ENCODE measurements around the gene DSCAML1.

Gene DSCAML1

DNA sequence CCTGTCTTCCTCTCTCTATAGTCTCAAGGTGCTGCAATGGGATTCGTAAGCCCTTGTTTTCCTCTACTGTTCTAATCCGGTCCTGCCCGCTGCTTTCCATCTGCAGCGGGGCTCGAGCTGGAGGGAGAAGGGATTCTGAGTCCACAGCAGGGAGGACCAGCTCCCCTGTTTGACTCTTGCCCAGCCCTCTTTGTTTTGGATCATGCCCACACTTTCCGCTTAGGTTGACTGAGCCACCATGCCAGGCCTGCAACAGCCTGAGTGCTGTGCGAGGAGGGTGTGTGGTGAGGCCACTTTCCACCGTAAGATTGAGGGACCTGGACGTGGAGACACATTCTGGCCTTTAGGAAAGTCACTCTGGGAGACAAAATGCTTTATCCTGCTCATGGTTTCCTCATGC, 411.1 kb downstream of the DSCAML1 start:
- no peak for DNase-seq

DNA sequence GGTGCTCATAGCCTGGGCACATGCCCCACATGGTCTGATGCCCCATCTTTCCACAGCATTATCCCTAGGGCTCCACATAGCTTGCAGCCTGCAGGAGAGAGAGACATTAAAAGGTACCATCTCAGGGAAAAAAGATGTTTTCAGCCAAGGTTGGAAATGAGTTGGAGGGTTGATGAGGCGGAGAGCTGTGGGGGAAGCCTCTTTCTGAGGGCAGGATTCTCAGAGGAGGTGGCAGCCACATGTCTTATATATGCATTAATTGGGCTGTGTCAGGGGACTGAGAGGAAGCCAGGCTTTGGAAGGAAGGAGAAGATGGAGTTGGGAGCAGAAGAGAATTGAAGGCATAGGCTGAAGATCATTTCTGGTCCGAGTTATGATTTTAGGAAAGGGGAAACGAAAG, 411.5 kb downstream of the DSCAML1 start:
- DNase-seq = no peak

DNA sequence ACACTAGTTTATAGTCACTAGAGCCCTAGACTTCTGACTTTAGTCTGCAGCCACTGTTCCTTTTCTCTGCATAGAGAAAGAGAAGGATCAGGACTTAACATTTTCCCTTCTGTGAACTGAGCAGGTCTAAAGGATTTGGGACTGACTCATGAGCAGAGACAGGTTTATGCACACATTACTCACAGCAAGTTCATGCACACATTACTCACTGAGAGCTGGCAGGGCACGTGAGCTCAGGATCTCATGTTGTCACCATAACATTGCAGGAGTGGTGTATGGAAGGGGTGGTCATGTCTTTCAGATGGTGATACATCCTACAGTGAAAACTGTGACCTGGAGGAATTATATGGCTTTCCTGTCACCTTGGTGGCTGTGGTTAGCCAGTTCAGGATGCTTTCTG, 413.0 kb downstream of the DSCAML1 start:
- DNase-seq = no peak

DNA sequence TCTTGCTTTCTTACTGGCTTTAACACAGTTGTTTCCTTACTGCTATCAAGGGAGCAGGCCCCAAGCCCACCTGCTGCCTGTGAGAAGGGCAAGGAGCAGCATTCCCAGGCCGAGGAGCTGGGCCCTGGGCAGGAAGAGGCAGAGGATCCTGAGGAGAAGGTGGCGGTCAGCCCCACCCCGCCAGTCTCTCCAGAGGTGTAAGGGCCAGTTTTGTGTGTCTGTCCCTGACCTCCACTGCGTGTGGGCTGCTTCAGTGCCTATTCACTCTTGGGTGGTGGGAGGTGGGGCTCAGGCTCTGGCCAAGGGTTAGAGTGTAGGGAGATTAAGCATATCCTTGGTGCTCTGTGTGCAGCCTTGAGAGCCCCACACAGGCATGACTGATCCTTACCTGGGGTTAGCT, 414.3 kb downstream of the DSCAML1 start:
- DNase-seq = no peak

DNA sequence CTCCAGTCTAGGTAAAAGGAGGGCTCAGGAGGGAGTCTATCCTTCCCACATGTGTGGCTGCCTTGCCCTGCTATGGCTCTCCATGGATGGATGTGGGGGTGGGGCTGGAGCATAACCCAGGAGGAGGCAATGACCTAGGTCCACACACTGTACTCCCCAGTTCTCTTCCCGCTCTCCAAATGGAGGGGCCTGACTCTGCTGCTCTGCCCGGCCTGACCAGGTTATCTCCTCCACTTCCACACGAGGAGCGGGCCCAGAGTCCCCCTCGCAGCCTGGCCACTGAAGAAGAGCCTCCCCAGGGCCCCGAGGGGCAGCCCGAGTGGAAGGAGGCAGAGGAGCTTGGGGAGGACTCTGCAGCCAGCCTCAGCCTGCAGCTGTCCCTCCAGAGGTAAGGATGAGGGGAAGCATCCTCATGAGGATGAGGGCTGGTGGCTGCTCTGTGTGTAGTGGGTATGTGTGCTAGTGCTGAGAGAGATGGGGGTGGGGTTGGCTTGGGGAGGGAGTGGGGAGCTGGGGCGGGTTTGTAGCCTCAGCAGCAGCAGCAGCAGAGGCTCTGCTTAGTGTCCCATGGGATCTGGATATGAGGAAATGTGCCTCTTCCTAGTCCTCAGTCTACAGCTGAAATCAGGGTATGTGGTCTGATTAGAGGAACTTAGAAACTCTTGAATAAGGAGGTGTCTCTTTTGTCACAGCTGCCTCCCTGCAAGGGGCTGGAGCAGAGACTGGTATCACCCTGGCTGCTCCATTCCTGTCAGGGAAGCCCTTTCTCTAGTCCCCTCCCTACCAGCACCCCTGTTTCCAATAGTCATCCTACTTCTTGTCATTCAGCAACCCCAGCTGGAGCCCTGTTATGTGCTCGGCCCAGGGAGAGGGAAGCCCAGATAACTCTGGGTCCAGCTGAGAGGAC, 415.3 kb downstream of the DSCAML1 start:
- DNase-seq = no peak

DNA sequence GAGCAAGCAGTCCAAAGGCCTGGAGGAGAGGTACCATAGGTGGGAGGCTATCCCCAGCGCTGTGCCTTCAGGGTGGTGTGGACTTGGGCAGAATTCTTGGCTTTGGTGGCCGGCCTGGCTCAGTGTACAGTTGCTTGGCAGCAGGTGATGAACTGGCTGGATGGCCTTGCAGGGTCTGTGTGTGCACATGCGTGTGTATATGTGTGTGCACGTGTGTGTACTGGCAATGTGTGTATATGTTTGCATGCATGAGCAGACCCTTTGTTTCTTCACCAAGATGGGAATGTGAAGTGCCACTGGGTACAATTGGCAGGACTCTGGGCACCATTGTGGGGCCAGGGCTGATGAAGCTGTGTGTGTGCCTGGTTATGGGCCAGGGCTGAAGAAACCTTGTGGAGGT, 416.3 kb downstream of the DSCAML1 start:
- no peak for DNase-seq

DNA sequence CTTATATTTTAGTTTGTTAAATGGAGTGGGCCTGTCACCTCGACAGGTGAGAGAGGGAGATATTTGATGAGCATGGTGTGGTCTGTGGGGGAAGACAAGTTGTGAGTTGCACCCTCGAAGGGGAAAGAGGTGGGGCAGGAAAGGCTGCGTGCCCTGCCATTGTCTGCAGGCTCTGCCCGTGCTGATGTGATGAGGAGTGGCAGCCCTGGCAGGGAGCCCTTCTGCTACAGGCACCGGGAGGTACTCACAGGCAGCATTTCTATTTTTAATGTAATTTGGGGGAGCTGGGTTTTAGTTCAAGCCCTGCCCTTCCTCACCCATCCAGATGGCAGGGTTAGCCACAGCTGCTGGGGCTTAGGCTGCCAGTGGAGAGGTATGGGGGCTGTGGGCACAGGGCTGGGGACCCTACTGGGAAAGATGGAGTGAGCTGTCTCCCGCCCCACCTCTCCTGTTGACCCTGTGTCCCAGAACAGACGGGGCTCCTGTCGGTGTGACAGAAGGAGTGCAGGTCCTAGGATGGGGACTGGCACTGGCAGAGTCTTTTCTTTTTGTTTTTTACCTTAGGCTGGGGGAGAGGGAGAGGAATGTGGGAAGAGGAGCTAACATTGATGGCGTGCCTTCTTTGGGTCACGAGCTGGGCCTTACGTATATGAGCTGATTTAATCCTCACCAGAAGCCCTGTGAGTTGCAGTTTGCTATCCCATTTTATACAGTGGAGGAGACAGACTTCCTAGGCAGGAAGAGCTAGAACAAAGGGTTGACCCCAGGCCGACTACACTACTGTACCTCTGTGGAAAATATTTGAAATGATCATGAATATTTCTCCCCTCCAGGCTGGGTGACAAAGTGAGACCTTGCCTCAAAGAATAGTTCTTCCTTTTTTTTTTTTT, 417.8 kb downstream of the DSCAML1 start:
- no peak for DNase-seq
